ENCODE measurements around the gene SPPL2C.
A peak's percentile ranks its signal among the peaks of the same experiment; 100 is the strongest.

Gene SPPL2C

GRCh38 chr17:45886852-45887251 is 42.2 kb downstream of the SPPL2C start:
- no peak for DNase-seq

- DNase-seq, result no peak
Observed at GRCh38 chr17:45888392-45888791, 43.7 kb downstream of the SPPL2C start.

GRCh38 chr17:45889579-45889978 is 44.9 kb downstream of the SPPL2C start:
- no peak for DNase-seq

GRCh38 chr17:45893725-45894021 is 49.0 kb downstream of the SPPL2C start:
- DNase-seq, result no peak

GRCh38 chr17:45894022-45894784 is 49.5 kb downstream of the SPPL2C start, which contains the start of gene MAPT:
Gene MAPT (plus strand): TSS chr17:45894554. CDS start chr17:45962338, 67,784 bp downstream.
- peak; percentile 95 for DNase-seq

GRCh38 chr17:45895304-45895968 is 50.8 kb downstream of the SPPL2C start:
- peak; percentile 24 for DNase-seq

GRCh38 chr17:45895969-45896785 is 51.5 kb downstream of the SPPL2C start:
- DNase-seq, result no peak
